ENCODE results near the gene TRIP12.
"Not testable (repeated sequence)": the region's sequence is repeated elsewhere in the genome, so short reads cannot be mapped to it uniquely, and the experiment has no call there.

The TRIP12 gene

DNA sequence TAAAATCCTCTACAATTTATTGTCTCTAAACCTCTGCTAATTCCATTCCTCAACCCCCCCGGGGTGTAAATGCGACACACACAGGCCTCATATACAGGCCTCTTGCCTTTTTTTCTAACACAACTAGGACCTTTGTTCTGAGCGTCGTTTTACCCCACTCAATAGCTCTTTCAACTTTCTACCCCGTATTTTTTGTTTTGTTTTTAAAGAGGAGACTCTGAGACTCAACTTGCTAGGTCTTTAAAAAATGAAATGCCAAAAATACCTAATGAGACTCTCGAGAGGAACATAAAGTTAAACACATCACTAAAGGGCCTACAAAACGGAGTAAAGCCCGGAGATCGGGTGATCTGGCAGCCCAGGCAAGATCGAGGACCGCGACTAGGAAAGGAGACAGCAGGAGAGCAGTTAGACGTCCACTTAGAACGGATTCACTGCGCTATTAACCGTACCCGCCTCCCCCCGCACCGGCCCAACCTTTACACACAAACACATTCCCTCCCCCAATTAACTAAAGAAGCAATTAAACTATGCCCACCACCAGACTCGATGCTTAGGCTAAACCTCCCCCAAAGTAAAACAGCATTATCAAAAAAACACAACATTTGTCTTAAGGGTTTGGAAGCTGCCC is 1.7 kb downstream of the TRIP12 start:
- DNase-seq (ENCODE audit: low spot score), result no peak

DNA sequence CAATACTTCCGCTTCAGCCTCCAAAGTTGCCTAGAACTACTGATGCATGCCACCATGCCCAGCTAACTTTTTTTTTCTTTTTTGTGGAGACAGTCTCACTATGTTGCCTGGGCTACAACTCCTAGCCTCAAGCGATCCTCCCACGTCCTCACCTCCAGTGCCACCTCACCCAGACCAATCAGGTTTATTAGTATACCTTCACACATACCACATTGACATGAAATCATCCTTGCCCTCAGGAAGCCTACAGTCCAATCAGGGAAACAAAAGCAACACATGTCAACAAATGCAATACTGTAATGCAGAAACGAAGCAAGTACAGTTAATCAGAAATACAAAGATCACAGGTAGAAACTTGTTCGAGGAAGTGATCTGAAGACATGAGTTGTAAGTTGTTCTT is 4.0 kb downstream of the TRIP12 start:
- no peak for DNase-seq (ENCODE audit: low spot score)

DNA sequence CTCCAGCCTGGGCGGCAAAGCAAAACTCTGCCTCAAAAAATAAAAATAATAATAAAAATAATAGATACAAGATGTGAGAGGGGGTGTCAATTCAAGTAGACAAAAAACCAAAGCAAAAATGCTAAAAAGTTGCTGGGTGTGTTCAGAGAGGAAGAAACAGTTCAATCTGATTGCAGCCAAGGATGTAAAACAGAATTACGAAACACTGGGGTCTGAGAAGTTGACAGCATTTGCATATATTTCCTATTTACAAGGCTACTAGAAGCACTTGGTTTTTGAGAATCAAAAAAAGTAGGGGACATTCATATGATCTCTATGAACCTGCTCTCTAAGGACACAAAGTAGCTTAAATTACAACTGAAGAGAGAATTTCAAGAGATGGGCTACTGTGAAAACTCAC is 7.6 kb downstream of the TRIP12 start:
- DNase-seq (ENCODE audit: low spot score), result no peak

DNA sequence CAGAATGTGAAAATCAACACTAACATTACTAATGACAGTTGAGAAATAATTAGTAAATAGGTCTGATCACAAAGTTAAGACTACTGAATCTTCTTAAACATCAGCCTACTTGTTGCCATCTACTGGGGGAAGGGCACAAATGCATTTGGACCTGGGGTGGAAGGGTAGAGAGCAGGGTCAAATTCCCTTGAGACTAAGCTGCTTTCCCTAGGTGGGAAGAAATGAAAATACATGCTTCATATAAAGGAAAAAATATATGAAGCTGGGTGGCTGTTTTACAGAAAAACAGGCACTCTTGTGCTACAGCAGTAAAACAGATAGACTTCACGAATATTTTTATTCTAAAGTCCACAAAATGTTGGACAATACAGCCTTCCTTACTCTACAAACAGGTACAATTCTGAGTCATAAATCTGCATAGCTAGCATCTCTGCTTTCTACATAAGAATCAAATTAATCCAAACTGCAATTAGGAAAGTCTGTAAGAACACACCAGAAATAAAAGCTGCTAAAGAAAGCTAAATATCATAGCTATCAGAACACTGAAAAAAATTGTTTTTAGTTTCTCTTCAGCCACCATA is 10.9 kb downstream of the TRIP12 start:
- DNase-seq (ENCODE audit: low spot score), result no peak

DNA sequence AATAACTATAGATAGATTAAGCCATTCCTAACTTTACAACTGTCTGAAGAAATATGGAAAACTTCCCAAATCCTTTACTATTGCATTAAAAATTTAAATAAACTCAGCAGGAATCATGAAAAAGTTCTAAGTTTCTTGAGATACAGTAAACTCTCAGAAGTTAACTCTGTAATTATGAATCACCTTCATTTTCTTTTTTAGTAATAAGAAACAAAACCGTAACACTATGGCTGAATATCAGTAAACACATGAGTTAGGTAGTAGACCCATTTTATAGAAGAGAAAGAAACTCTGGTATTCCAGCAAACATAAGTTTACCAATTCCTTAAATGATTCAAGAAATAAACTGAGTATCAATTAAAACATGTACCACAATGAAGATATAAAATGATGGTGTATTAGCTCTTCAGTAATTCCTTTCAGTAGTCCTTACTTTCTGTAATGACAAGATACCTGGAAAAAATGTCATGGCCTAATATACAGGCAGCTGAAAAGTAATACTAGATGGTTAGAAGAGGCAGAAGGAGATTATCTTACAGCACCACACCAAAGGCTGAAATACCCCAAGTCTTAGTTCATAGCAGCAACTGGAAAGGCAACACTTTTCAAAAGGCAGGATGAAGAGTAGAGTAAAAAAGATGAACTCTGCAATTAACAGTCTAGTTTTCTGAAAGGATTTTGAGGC is 11.5 kb downstream of the TRIP12 start:
- DNase-seq (ENCODE audit: low spot score), result no peak

DNA sequence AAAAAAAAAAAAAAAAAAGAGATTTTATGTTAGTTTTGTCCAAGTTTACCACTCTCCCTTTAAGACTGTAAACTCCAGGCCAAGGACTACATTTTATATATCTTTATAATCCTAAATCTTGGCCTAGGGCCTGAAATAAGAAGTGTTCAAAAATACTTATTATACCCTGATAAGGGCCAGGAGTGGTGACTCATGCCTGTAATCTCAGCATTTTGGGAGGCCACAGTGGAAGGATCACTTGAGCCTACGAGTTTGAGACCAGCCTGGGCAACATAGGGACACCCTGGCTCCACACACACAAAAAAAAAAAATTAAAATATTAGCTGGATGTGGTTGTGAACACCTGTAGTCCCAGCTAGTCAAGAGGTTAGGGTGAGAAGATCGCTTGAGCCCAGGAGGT is 12.7 kb downstream of the TRIP12 start:
- DNase-seq (ENCODE audit: low spot score), result no peak

DNA sequence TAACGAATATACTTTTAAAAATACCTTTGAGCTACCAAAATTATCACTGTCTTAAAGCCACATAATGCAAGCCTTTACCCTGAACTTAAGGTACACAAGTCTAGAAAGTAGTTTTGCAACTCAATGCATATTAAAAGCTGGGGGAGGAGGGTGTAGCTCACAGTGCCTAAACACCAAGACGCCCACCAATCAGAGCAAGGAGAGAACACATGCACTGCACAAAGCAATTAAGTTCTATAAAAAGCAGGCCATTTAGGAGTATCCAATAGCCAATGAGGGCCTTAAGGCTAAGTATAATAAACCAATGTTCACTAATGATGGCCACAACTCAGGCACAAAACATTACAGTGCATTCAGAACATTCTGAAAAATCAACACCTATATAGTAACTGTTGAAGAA is 16.2 kb downstream of the TRIP12 start:
- DNase-seq (ENCODE audit: low spot score), result no peak

DNA sequence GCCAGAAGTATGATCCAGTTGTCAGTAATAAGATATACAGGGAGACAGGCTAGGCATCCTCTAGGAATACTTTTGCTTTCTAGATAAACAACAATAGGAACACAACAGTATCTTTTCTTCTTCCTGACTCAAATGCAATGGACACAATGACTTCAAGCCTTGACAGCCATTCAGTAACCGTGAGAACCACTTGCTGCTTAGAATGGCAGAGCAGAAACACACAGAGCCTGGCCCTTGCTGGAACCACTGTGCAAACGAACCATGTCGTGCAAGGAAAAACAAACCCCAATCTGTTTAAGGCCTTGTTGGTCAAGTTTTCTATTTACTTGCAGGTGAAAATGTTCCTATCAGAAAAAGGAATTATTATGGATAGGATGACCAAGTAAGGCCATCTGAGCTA is 18.8 kb downstream of the TRIP12 start:
- DNase-seq (ENCODE audit: low spot score), result no peak

DNA sequence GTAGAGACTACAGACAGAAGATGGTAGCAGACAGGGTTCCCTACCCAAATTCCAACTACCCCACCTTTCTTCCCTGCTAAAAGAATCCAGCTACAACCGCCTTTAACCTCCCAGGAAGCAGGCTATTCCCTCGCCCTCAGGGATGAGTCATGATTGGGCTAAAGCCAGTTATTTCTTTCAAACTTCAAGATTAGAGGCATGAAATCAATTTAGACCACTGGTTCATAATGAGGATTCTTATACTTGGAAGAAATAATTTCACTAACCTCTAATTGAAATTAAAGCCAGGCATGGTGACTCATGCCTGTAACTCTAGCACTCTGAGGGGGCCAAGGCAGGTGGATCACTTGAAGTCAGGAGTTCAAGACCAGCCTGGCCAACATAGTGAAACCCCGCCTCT is 20.0 kb downstream of the TRIP12 start:
- DNase-seq (ENCODE audit: low spot score), result peak; percentile 84

DNA sequence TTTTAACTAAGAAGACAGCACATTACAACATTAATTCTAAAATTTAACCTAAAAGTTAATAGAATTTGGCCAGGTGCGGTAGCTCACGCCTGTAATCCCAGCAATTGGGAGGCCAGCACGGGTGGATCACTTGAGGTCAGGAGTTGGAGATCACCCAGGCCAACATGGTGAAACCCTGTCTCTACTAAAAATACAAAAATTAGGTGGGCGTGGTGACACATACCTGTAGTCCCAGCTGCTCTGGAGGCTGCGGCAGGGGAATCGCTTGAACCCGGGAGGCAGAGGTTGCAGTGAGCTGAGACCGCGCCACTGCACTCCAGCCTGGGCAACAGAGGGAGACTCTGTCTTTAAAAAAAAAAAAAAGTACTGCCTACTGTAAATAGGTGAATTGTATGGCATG is 21.3 kb downstream of the TRIP12 start:
- DNase-seq (ENCODE audit: low spot score), result not testable (repeated sequence)

DNA sequence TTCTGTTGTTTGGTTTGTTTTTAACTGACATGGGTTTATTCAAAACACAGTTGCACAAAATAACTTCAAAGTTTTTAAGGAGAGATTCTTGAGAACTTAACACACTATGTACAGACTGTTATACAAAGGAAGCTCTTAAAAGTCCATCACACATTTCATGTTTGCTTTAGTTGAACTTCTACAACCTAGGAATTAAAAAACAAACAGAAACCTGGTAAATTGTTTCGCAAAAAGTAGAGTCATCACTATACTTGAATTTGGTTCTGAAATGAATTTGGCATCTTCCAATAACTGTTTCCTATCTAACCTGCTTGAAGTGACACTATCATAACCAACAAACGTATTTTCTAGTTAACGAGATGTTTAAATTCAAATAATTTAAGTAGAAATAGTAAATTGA is 21.8 kb downstream of the TRIP12 start:
- no peak for DNase-seq (ENCODE audit: low spot score)

DNA sequence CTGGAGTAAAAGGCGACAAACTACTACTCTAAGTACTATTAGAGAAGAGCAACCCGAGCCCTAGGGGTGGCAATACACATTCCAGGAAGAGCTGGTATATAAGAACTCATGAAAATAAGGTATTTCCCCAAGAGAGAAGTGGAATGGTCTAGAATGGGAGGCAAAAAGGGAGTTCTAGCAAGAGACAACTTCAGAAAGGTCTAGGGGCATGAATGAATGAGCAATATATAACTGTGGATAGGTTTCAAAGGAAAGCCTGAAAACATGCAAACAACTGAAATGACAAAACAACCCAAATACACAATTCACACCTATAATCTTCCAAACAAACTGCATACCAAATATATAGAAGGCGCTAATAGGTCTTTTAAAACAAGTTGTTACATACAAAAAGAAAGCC is 22.2 kb downstream of the TRIP12 start:
- no peak for DNase-seq (ENCODE audit: low spot score)

DNA sequence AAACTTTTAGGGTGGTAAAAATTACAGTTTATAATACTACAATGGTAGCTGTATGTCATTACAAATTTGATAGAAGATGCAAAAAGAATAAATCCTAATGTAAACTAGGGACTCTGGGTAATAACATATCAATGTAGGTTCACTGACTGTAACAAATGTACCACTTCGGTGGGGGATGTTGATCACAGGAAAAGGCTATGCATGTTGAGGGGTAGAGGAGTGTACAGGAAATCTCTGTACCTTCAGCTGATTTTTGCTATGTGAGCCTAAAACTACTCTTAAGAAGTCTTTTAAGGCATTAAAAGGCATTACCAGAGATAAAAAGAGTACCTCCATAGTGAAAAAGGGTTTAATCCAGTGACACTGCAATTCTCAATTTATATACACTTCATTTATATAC is 25.0 kb downstream of the TRIP12 start:
- no peak for DNase-seq (ENCODE audit: low spot score)

DNA sequence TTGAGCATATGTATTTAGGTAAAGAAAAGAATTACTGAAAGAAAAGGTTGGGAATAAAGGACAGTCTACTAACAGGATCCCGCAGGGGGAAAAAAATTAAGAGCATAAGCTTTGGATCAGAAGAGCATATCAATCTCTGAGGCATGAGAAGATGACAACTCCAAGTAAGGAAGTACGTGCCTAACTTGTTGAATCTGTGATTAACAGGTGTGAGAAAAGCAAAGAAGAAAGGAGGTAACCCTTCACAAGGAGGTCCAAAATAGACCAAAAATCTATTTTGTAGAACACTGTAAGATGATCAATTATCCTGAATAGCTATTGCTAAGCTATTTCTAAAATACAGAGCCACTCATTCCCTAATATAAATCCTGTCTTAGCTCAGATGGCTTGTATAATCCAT is 32.8 kb downstream of the TRIP12 start:
- no peak for DNase-seq (ENCODE audit: low spot score)

DNA sequence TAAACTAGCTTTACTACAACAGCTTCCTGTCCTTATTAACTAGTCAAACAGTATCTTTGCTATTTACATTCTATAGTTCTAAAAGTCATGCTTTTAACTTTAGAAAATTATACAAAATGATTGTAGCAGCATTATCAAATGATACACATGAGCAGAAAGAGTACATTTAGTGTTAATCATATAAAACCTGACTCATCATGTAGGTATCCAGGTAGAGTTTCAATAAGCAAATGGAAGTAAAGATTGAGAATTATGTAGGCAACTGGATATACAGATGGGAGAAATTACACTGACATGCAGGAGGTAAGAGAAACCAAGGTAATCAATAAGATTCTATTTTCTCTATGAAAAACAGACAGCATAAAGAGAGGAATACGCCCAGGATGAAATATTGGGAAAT is 33.8 kb downstream of the TRIP12 start:
- DNase-seq (ENCODE audit: low spot score), result no peak

DNA sequence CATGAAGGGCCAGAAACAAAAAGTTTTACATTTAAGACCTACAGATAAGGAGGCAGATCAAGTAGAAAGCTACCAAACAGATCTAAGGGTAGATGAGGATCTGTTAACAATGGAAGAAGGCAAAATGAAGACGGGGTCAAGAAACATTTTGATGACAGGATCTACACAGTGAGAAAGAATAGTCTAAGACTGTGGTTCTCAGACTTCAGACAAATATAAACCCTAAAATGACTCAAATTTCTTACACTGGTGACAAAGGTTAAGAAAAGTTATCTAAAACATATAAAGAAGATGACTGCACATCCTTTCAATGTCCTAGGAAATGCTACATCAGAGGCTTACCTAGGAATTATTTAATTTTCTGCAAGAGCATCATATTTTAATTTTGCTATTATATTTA is 34.4 kb downstream of the TRIP12 start:
- no peak for DNase-seq (ENCODE audit: low spot score)

DNA sequence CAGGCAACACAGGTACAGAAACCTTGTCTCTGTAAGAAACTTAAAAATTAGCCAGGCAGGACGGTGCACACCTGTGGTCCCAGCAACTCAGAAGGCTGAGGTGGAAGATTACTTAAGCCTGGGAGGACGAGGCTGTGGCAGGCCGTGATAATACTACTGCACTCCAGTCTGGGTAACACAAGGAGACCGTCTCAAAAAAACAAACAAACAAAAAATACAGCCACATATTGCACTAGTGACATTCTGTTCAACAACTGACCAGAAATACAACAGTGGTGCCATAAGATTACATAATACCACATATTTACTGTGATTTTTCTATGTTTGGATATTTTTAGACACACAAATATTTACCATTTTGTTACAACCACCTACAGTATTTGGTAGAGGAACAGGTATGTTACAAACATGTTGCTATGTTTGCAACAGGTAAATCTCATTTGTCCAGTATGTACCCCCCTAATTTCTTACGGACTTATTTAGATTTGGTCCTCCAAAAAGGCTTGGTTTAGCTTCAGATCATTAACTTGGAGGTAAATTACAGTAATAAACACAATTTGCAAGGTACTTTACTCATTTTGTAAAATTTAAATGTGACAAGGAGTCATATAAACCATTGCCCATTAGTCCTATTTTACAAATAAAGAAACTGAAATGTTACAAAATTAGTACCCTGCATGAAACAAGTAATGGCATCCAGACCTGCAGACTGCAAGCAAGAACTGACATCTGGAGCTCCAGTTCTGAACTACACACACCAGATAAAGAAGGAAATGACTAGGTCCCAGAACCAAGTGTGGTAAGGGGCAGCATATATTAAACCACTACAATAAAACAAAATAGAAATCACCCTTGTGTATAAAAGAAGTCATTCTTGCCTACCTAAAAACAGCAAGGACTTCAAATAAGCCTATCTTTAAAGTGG is 36.8 kb downstream of the TRIP12 start:
- no peak for DNase-seq (ENCODE audit: low spot score)

DNA sequence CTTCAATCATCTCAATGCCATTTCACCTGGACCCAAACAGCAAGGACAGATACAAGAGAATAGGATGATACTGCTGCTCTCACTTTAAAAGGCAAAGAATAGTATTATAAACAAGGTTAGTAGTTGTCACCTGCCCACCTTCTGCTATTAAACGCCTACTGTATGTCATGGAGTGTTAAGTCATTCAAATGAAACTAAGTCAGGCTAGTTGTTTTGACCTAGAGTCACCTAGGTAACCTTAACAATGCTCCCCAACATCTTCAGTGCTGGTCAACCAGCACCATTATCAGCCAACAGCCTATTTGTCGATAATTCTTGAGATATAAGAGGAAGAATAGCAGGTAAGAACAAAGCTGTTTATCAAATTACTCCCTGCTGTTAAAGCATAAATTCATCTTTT is 39.2 kb downstream of the TRIP12 start:
- DNase-seq (ENCODE audit: low spot score), result no peak

DNA sequence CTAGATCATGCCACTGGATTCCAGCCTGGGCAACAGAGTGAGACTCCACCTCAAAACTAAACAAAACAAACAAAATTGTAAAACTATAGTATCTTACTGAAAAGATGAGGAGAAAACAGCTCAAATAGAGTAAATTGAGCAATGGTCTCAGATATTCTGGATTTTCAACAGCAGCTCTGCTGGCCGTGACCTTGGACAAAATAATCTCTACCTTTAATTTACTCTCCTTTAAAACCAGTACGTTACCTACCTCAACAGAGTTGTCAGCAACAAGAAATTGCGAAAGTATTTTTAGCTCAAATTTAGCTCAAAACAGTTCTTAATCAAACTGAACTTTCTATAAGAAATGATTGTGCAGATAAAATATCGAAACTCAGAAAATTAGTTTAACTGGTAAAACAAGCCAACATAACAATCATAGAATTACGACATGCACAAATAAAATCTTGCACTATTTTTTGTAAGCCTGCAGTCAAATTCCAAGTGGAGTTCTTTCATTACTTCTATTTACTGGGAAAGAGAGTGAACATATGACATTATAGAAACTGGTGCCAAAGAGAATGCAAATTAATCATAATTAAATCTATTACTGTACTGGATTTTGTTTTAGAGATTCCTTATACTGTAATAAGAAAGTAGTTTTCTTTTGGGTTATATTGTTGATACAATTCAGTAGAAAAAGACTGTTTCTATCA is 40.8 kb downstream of the TRIP12 start:
- DNase-seq (ENCODE audit: low spot score), result no peak

DNA sequence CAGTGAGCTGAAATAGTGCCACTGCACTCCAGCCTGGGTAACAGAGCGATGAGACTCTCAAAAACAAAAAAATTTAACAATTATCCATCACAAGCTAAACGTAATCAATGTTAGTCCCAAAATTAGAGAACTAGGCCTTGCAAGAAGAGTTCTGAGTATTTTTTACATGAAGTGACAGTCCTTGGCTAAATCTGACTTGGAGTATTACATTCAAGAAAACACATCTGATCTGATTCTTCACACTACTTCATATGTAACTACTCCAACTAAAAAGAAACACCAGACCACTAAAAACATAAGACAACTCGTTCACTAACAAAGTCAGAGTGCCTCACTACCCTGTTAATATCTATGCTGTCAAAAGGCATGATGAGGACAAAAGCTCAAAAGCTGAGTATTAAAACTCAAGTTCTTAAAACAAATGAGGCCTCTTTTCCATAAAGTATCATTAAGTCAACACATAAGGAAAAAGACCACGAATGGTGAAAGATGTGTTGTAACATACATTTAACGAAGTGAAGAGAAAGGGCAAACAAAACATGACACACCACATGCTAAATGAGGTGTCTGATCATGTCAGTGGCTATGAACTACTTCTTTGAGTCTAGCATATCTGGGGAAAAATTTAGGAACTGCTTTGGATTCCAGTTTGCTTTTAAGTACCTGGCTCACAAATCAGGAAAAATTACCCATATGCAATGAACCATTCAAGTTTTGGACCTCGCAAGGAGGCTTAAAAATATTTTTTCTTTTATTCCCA is 42.4 kb downstream of the TRIP12 start:
- DNase-seq (ENCODE audit: low spot score), result no peak

DNA sequence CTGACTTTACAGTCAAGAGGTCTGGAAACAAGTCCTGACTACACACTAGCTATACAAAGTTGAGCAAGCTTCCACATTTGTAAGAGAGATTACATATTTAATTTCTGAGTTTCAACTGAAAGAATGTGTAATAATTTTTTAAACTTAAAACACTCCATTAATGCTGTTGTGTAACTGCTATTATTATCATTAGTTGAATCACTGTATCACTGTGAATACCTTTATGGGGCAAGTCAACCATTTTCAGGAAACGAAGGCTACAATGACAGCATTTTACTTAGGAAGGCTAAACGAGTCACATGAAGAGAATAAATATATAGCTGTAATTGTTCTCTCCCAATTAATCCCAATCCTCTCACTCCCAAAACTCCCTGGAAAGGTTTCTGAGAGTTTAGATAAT is 46.3 kb downstream of the TRIP12 start:
- DNase-seq (ENCODE audit: low spot score), result no peak
